Measurements from ENCODE around the gene IGSF21.

The IGSF21 gene

GRCh38 chr1:18066576-18066975 is 41.0 kb upstream of the IGSF21 start:
- no peak for TF ChIP-seq CTCF (IDR thresholded peaks at IDR 0.05)
- no peak for DNase-seq (ENCODE audit: low spot score)
- Histone ChIP-seq H3K4me3 (no peak overlapping the region), H3K27ac (no peak overlapping the region)

- Histone ChIP-seq H3K4me3 (no peak overlapping the region), H3K27ac (no peak overlapping the region)
- DNase-seq (ENCODE audit: low spot score) = no peak
- TF ChIP-seq CTCF (IDR thresholded peaks at IDR 0.05) = no peak
Observed at GRCh38 chr1:18069903-18070302, 37.7 kb upstream of the IGSF21 start.

- TF ChIP-seq CTCF (IDR thresholded peaks at IDR 0.05) = no peak
- no peak overlapping the region for H3K27ac ChIP-seq
- H3K4me3 ChIP-seq = no peak overlapping the region
- no peak for DNase-seq (ENCODE audit: low spot score)
Observed at GRCh38 chr1:18072066-18072465, 35.5 kb upstream of the IGSF21 start.

GRCh38 chr1:18073066-18073642 is 34.4 kb upstream of the IGSF21 start:
- DNase-seq (ENCODE audit: low spot score) = no peak

GRCh38 chr1:18077657-18078215 is 29.9 kb upstream of the IGSF21 start:
- no peak for TF ChIP-seq CTCF (IDR thresholded peaks at IDR 0.05)
- H3K4me3 ChIP-seq = no peak overlapping the region
- DNase-seq (ENCODE audit: low spot score) = no peak
- no peak overlapping the region for H3K27ac ChIP-seq

More at GRCh38 chr1:18073066-18073642, 34.4 kb upstream of the IGSF21 start:
- Histone ChIP-seq H3K4me3 (no peak overlapping the region), H3K27ac (no peak overlapping the region)
- TF ChIP-seq CTCF (IDR thresholded peaks at IDR 0.05) = no peak

- no peak for DNase-seq (ENCODE audit: low spot score)
- no peak overlapping the region for H3K27ac ChIP-seq
- TF ChIP-seq CTCF (IDR thresholded peaks at IDR 0.05) = no peak
- no peak overlapping the region for H3K4me3 ChIP-seq
Observed at GRCh38 chr1:18079941-18080735, 27.5 kb upstream of the IGSF21 start.
